Hippocampal formation (tissue), 2 donors: ENCODE data around the gene CCDC38.

ENCODE experiments used
- DNase-seq, 2 donors: peaks; one replicate each; lab custom pipeline; 2025; lab: John Stamatoyannopoulos, UW

Gene CCDC38

GRCh38 chr12:95836185-95836609 lies 106.2 kb downstream of the CCDC38 start:
- DNase-seq: no peak

GRCh38 chr12:95834572-95834971 lies 107.8 kb downstream of the CCDC38 start:
- no peak for DNase-seq

GRCh38 chr12:95830335-95831089 lies 111.9 kb downstream of the CCDC38 start:
- DNase-seq: no peak

GRCh38 chr12:95829395-95829794 lies 113.0 kb downstream of the CCDC38 start:
- no peak for DNase-seq

GRCh38 chr12:95820096-95820703 lies 122.2 kb downstream of the CCDC38 start:
- DNase-seq: peak in 1 of 2 donors; percentile 14
